Frontal cortex (tissue), 4 donors: ENCODE results near the gene PTPRJ. TPM values are rescaled to one million over a fixed set of nuclear protein-coding genes. Genes with fewer than 3 reads are reported as not detected.

ENCODE experiments used
- DNase-seq, 2 donors: peaks; one replicate each; pipeline ENCODE4 v3.0.0; 2012; ENCODE audit warnings: low spot score in 2 of 2
- FAIRE-seq: peaks from 2 replicates; lab custom pipeline; 2012; peaks lifted over from hg19 to GRCh38; lab: Jason Lieb, UNC
- total RNA-seq: library from RNA; depleted of rRNA; stranded (reverse); fragments of >200 nt; gene quantifications from one replicate; pipeline ENCODE4 v1.2.3, GENCODE V29; 2014
- donor health status: control.
- donor health status: control.
- donor health status: control.

PTPRJ gene
- total RNA-seq, 1 donor from 2014 or later: 17.1 TPM

DNA sequence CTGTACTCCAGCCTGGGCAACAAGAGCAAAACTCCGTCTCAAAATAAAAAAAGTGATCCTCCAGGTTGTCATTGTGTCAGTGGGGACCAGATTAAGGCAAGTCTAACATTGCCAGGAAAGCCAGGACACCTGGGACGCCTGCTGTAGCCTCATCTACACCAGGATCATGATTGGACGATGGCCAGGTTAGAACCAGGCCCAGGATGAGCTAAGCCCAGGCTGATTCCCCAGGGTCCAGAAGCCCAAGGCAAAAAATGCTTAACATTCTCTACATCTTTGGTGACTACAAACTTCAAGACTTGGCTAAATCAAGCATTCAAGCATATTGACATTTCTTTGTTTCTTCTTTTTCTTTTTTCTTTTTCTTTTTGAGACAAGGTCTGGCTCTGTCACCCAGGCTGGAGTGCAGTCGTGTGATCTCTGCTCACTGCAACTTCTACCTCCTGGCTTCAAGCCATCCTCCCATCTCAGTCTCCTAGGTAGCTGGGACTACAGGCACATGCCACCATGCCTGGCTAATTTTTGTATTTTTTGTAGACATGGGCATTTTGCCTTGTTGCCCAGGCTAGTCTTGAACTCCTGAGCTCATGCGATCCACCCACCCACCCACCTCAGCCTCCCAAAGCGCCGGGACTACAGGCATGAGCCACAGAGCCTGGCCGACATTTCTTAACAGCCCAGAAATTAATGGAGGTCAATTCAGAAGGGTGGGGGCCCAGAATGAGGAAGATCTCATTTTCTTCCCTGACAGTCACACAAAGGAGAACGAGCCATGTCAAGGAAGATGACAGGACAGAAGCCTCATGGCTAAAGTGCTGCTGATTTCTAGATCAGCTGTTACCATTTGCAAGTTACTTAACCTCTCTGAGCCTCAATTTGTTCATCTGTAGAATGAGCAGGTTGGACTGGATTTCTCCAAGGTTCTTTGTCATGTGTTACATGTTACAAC is 12.5 kb upstream of the PTPRJ start:
- DNase-seq (no peak), FAIRE-seq (no peak)

DNA sequence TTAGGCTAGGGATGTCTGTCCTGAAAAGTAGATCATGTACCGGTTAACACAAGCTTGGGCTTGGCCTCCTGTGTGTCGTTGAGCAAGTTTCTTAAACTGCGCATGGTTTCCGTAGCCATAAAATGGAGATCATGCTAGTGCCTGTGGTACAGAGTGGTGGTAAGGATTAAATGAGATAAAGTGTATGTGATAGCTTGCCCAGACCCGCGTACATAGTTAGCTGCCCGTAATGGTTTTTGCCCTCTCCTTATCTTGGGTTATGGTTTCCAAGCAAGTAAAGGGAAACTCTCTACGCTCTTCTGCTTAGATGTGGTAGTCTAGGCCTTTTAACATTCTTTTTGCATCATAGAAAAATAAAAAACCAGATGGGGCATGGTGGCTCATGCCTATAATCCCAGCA is 11.0 kb upstream of the PTPRJ start:
- FAIRE-seq: no peak

GRCh38 chr11:47971501-47971900 is 8.9 kb upstream of the PTPRJ start:
- DNase-seq (no peak), FAIRE-seq (no peak)

More for the DNA sequence above, 11.0 kb upstream of the PTPRJ start:
- DNase-seq: no peak

GRCh38 chr11:47973173-47973572 is 7.2 kb upstream of the PTPRJ start:
- no peak for FAIRE-seq
- no peak for DNase-seq

DNA sequence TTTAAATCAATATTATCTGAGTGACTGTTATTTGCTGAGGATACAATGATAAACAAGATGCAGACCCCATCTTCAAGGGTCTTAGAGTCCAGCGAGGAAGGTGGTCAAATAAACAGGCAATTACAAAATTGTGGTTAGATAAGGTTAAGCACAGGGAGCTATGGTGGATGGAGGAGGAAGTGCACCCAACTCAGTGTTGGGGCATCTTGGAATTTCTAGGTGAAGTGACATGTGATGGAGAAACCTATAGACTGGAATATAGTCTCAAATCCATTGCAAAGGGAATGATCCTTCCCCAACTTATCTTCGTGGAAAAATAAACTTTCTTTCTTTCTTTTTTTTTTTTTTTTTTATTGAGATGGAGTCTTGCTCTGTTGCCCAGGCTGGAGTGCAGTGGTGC is 3.4 kb upstream of the PTPRJ start:
- no peak for DNase-seq
- FAIRE-seq: no peak

- FAIRE-seq (no peak), DNase-seq (no peak)
Observed at GRCh38 chr11:47977623-47978022, 2.7 kb upstream of the PTPRJ start.

DNA sequence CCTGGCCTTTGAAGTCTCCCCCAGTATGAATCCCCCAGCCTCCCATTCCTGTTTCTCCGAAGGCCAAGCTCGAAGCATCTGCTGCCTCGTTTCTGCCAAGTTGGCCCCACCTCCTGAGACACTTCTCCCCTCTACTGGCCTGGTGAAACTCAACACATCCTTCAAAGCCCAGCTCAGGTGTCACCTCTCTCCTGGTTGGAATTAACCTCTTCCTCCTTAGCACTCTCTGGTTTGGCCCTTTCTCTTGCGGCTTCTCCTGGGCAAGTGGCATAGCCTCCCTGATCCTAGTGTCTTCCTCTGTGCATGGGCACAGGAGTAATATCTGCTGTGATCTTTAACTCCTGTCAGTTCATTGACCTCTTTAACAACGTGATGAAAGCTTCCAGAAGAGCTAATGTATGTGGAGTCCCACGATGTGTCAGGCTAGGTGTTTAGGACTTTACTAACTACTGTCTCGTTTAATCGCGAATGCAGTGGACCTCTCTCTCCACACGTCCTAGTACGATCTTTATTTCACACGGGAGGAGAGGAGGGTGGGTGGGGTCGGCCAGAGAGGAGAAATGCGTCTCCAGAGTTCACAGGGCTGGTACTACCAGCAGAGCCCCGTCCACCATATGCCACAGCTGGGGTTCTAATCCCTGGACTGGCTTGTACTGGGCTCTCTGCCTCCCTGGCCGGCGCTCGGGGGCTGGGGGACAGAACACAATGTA is 826 bp upstream of the PTPRJ start:
- DNase-seq: peak; percentile 33 to 40
- FAIRE-seq: no peak

GRCh38 chr11:47980907-47981621 is 705 bp downstream of the PTPRJ start:
- DNase-seq (peak; percentile 65 to 71), FAIRE-seq (no peak)

GRCh38 chr11:47981667-47982404 is 1.5 kb downstream of the PTPRJ start:
- DNase-seq (peak in 1 of 2 donors; percentile 32), FAIRE-seq (no peak)

DNA sequence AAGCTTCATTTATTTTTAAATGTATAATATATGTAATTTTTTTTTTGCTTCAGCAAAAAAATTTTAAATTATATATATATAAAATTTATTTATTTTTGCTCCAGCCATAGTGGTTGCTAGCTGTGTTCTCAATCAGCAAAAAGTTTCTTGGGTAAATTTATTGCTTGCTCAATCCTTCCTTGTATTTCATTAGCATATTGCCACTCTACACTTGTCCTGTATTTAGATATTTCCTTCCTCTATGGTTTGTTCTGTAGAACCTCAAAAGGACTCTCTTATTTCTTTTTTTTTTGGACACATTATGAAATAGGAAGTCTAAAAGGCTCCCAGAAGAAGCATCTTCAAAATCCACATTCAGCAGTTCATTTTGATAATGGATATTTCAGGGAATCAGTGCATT is 2.3 kb downstream of the PTPRJ start:
- FAIRE-seq (no peak), DNase-seq (no peak)

DNA sequence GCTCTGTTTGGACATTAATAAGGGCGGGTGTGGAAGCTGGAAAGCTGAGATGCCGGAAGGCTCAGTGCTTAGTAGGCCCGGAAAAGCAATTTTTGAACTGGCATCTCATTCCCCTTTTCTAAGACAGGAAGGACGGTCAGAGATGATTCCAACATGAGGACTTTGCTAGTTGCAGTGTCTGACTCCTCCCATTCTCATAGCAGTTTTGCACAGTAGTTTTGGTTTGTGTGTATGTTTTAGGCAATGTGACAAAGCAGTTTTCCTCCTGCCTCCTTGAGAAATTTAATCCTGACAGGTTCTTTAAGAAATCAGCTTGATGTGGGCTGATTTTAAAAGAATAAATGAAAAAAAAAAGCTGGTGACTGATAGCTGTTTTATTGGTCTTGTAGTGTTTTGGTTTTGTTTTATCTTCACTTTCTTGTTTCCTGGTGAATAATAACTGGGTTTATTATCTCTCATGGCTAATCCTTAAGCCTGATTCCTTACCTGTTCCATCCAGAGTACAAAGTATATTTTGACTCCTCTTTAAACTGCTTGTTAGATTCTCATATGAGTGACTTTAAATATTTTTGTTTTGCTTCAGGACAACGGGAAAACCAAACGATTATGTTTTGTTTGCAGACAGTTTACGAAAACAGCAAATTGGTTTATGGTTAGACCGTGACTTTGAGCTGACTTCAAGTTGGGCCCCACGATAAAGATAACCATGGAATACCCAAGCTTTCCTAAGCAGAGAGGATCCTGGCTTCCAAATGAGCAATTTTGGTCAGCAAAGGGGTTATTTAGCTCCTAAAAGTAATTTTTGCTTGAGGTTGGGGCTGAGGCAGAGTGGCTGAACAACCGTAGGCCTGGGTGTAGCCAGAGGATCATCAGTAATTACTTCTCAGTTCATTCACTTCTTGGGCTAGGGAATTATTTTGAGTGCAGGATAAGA is 3.4 kb downstream of the PTPRJ start:
- FAIRE-seq (no peak), DNase-seq (no peak)

DNA sequence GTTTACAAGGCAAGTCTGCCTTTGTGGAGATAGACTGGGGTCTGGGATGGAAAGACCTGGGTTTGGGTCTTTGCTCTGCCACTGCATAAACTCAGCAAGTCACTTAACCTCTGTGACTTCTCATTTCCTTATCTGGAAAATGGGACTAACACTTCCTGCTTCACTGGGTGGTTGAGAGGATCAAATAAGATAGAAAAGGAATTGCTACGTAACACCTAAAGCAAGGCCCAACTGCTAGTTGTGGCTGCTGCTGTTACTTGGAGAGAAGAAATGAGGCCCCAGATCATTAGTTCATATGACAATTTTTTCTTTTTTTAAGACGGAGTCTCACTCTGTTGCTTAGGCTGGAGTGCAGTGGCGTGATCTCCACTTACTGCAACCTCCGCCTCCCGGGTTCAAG is 5.9 kb downstream of the PTPRJ start:
- FAIRE-seq (no peak), DNase-seq (no peak)

DNA sequence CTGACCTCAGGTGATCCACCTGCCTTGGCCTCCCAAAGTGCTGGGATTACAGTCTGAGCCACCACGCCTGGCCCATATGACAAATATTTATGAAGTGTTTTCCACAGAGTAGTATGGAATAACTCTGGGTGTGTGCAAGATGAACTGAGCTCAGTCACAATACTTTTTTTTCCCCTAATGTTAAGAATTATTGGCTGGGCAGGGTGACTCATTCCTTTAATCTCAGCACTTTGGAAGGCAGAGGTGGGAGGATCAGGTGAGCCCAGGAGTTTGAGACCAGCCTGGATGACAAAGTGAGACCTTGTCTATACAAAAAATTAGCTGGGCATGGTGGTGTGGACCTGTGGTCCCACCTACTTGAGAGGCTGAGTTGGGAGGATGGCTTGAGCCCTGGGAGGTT is 6.4 kb downstream of the PTPRJ start:
- no peak for FAIRE-seq
- no peak for DNase-seq

DNA sequence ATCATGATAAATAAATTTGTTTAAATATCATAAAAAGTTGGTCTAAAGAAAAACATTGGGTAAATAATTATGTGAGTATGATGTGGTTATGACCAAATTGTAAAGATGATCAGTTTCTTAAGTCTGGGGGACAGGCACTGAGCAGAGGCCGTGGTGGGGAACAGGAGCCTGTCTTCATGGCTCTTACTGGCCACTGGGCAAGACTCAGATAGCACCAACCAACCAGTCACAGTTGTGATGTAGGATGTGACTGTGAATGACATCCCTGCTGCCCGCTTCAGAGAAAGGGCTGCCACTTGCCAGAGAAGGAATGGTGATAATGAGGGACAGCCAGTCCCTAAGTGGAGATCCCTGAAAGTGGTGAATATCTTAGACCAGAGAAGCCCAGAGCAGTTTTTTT is 7.0 kb downstream of the PTPRJ start:
- no peak for FAIRE-seq

GRCh38 chr11:47987781-47988180 is 7.4 kb downstream of the PTPRJ start:
- DNase-seq: no peak
- FAIRE-seq: no peak

More for the DNA sequence above, 7.0 kb downstream of the PTPRJ start:
- no peak for DNase-seq

GRCh38 chr11:47989779-47990178 is 9.4 kb downstream of the PTPRJ start:
- FAIRE-seq (no peak), DNase-seq (no peak)

DNA sequence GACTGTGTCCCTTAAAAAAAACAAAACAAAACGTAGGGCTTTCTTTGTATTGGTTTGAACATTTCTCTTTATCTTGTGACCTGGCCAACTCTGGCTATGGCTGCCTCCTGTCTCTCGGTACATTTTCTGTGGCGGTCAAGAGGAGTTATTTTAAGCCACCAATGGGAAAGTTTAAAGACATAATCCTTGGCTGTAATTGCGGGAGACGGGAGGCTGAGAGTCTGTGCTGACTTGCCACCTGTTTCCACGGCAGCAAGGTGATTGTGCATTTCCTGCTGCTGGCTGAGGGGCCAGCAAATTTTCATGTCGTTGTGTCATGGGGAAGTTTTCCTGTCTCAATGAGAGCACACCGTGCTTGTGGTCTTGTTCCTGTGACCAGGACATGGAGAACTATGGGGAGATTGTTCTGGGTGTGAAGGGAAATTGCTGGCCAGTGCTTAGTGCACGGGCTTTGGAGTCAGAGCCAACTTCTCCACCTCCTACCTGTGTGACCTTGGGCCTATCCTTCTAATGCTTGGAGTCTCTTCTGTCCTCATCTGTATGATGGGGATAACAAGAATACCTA is 11.0 kb downstream of the PTPRJ start:
- FAIRE-seq: no peak
- DNase-seq: no peak

DNA sequence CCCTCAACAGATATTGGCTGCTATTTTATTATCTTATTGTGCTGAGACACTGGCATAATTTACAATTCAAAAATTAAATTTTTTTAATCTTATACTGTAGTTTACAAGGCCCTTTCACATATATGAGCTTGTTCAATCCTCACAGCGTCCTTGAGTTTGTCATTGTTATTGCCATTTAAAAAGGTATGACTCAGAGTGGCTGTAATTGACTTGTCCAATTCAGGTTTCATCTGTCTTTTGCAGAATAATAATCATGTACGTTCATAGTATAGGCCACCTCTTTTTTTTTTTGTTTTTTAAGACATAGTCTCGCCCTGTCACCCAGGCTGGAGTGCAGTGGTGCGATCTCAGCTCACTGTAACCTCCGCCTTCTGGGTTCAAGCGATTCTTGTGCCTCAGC is 11.5 kb downstream of the PTPRJ start:
- no peak for DNase-seq

More for the DNA sequence above, 11.5 kb downstream of the PTPRJ start:
- no peak for FAIRE-seq
